ENCODE measurements around the gene ME3. TPM values are rescaled to one million over a fixed set of nuclear protein-coding genes. Genes with fewer than 3 reads are reported as not detected.

ME3 gene
- total and polyA plus RNA-seq, 4 donors: 1.4 to 7.2 (median 2.3) TPM

DNA sequence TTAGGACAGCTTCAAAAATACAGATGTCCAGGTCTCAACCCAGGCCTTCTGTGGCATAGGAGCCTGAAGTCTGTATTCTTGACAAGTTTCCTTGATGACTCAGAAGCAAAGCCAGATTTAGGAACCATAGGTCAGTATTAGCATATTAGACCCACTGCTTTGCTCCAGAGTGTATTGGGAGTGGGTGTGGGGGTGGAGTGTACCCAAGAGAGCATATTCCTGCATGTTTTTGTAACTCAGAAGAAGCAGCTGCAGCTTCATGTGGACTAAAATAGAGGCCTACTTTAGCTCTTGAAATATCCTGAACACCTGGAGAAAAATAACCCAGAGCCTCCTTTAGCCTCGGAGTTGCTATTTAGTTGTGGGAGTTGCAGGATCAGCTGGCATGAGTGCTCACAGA is 191.0 kb downstream of the ME3 start (continued):
- TF ChIP-seq, protein P1, sequence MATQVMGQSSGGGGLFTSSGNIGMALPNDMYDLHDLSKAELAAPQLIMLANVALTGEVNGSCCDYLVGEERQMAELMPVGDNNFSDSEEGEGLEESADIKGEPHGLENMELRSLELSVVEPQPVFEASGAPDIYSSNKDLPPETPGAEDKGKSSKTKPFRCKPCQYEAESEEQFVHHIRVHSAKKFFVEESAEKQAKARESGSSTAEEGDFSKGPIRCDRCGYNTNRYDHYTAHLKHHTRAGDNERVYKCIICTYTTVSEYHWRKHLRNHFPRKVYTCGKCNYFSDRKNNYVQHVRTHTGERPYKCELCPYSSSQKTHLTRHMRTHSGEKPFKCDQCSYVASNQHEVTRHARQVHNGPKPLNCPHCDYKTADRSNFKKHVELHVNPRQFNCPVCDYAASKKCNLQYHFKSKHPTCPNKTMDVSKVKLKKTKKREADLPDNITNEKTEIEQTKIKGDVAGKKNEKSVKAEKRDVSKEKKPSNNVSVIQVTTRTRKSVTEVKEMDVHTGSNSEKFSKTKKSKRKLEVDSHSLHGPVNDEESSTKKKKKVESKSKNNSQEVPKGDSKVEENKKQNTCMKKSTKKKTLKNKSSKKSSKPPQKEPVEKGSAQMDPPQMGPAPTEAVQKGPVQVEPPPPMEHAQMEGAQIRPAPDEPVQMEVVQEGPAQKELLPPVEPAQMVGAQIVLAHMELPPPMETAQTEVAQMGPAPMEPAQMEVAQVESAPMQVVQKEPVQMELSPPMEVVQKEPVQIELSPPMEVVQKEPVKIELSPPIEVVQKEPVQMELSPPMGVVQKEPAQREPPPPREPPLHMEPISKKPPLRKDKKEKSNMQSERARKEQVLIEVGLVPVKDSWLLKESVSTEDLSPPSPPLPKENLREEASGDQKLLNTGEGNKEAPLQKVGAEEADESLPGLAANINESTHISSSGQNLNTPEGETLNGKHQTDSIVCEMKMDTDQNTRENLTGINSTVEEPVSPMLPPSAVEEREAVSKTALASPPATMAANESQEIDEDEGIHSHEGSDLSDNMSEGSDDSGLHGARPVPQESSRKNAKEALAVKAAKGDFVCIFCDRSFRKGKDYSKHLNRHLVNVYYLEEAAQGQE (IDR thresholded peaks at IDR 0.05): no peak

DNA sequence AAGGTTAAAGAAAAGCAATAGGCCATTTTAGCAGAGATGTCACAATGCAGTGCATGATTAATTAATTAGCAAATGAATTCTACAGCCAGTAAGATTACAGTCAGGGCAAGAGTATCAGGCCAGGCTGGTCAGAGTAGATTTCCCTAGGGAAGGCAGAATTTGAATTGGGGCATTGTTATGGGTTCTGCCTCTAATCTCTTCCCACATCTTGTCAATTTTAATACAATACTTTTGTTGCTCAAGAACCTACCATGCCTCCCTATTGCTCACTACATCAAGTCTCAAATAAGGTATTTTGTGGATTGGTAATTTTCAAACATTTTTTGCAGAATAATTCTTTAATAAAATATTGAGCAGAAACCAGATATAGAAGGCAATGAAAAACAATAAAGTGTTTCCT is 194.1 kb downstream of the ME3 start:
- H3K4me3 ChIP-seq (ENCODE audit: low read depth in 1 of 3, low read length in 3 of 3): no peak overlapping the region
- no peak for DNase-seq (ENCODE audit: low spot score)
- no peaks in the 10 kb centered on the region for H3K36me3 ChIP-seq (ENCODE audit: control insufficient read depth in 4 of 4, insufficient read depth in 3 of 4, low read depth in 1 of 4, low read length in 3 of 4)
- TF ChIP-seq FOXA2 (IDR thresholded peaks at IDR 0.05) (no peak), JUND (IDR thresholded peaks at IDR 0.05) (no peak), YY1 (IDR thresholded peaks at IDR 0.05) (no peak), ZBTB33 (IDR thresholded peaks at IDR 0.05) (no peak)
- H3K4me1 ChIP-seq (ENCODE audit: control insufficient read depth in 4 of 4, insufficient read depth in 4 of 4, low read length in 3 of 4): no peaks in the 10 kb centered on the region
- H3K9me3 ChIP-seq (ENCODE audit: control insufficient read depth in 4 of 4, low read length in 3 of 4): no peaks in the 10 kb centered on the region
- peak overlapping the region in 1 of 2 donors; percentile 27 for H3K27ac ChIP-seq (ENCODE audit: low read depth in 1 of 2, low read length in 2 of 2)
- no peak overlapping the region for H3K9ac ChIP-seq (ENCODE audit: low read depth in 1 of 2, low read length in 2 of 2)
- no peaks in the 10 kb centered on the region for H3K27me3 ChIP-seq (ENCODE audit: control insufficient read depth in 4 of 4, insufficient read depth in 4 of 4, low read length in 3 of 4)

- peak overlapping the region; percentile 23 to 27 for H3K27ac ChIP-seq (ENCODE audit: low read depth in 1 of 2, low read length in 2 of 2)
These were observed 194.8 kb downstream of the ME3 start for GRCh38 chr11:86477495-86478155.

More at GRCh38 chr11:86477495-86478155, 194.8 kb downstream of the ME3 start:
- WGBS: 76% methylated on average over 5 of the region's 5 CpGs
- Histone ChIP-seq H3K27me3 (ENCODE audit: control insufficient read depth in 4 of 4, insufficient read depth in 4 of 4, low read length in 3 of 4) (no peaks in the 10 kb centered on the region), H3K4me1 (ENCODE audit: control insufficient read depth in 4 of 4, insufficient read depth in 4 of 4, low read length in 3 of 4) (no peaks in the 10 kb centered on the region), H3K9ac (ENCODE audit: low read depth in 1 of 2, low read length in 2 of 2) (no peak overlapping the region), H3K36me3 (ENCODE audit: control insufficient read depth in 4 of 4, insufficient read depth in 3 of 4, low read depth in 1 of 4, low read length in 3 of 4) (no peaks in the 10 kb centered on the region), H3K4me3 (ENCODE audit: low read depth in 1 of 3, low read length in 3 of 3) (no peak overlapping the region), H3K9me3 (ENCODE audit: control insufficient read depth in 4 of 4, low read length in 3 of 4) (no peaks in the 10 kb centered on the region)
- no peak for TF ChIP-seq FOXA2 (IDR thresholded peaks at IDR 0.05)
- TF ChIP-seq, protein P1 (IDR thresholded peaks at IDR 0.05): peak; percentile 32
- peak in 1 of 2 donors; percentile 27 for TF ChIP-seq RXRA (IDR thresholded peaks at IDR 0.05)
- no peak for TF ChIP-seq YY1 (IDR thresholded peaks at IDR 0.05)
- no peak for TF ChIP-seq HNF4G (IDR thresholded peaks at IDR 0.05)
- TF ChIP-seq MAX (IDR thresholded peaks at IDR 0.05): no peak
- peak; percentile 25 for TF ChIP-seq NR2F2 (IDR thresholded peaks at IDR 0.05)
- no peak for DNase-seq (ENCODE audit: low spot score)

Data from liver (tissue), 9 donors.